ENCODE results near the gene CTDSPL2. TPM values are rescaled to one million over a fixed set of nuclear protein-coding genes. Genes with fewer than 3 reads are reported as not detected.

Gene CTDSPL2
- total RNA-seq, 1 donor from 2014 or later = 41.7 TPM

- H3K9me3 Mint-ChIP-seq (ENCODE audit: low read depth) = no peaks in the 10 kb centered on the region
- H3K27ac Mint-ChIP-seq (ENCODE audit: unreplicated experiment) = no peak overlapping the region
- DNase-seq (ENCODE audit: low spot score) = no peak
- no peak for TF ChIP-seq CTCF (IDR thresholded peaks at IDR 0.05)
- H3K36me3 Mint-ChIP-seq (ENCODE audit: low read depth) = peaks cover 15% of the 10 kb centered on the region
- H3K27me3 Mint-ChIP-seq (ENCODE audit: low read depth) = no peaks in the 10 kb centered on the region
- H3K4me1 Mint-ChIP-seq (ENCODE audit: low read depth) = no peaks in the 10 kb centered on the region
- no peak overlapping the region for H3K4me3 Mint-ChIP-seq (ENCODE audit: unreplicated experiment)
These were observed 73.1 kb downstream of the CTDSPL2 start for GRCh38 chr15:44500555-44500954.

GRCh38 chr15:44501768-44502366 is 74.4 kb downstream of the CTDSPL2 start:
- no peaks in the 10 kb centered on the region for H3K9me3 Mint-ChIP-seq (ENCODE audit: low read depth)
- no peaks in the 10 kb centered on the region for H3K4me1 Mint-ChIP-seq (ENCODE audit: low read depth)
- H3K4me3 Mint-ChIP-seq (ENCODE audit: unreplicated experiment) = no peak overlapping the region

GRCh38 chr15:44516436-44516835 is 89.0 kb downstream of the CTDSPL2 start:
- Mint-ChIP-seq H3K36me3 (ENCODE audit: low read depth) (peaks cover 6% of the 10 kb centered on the region), H3K4me3 (ENCODE audit: unreplicated experiment) (no peak overlapping the region), H3K9me3 (ENCODE audit: low read depth) (no peaks in the 10 kb centered on the region), H3K27me3 (ENCODE audit: low read depth) (no peaks in the 10 kb centered on the region), H3K4me1 (ENCODE audit: low read depth) (no peaks in the 10 kb centered on the region), H3K27ac (ENCODE audit: unreplicated experiment) (no peak overlapping the region)
- no peak for TF ChIP-seq CTCF (IDR thresholded peaks at IDR 0.05)
- DNase-seq (ENCODE audit: low spot score) = no peak

More at GRCh38 chr15:44501768-44502366, 74.4 kb downstream of the CTDSPL2 start:
- Mint-ChIP-seq H3K27me3 (ENCODE audit: low read depth) (no peaks in the 10 kb centered on the region), H3K27ac (ENCODE audit: unreplicated experiment) (no peak overlapping the region), H3K36me3 (ENCODE audit: low read depth) (peaks cover 13% of the 10 kb centered on the region)
- peak; percentile 91 for TF ChIP-seq CTCF (IDR thresholded peaks at IDR 0.05)
- DNase-seq (ENCODE audit: low spot score) = no peak

- DNase-seq (ENCODE audit: low spot score) = no peak
- peaks cover 7% of the 10 kb centered on the region for H3K4me1 Mint-ChIP-seq (ENCODE audit: low read depth)
- no peak for TF ChIP-seq CTCF (IDR thresholded peaks at IDR 0.05)
- H3K27ac Mint-ChIP-seq (ENCODE audit: unreplicated experiment) = no peak overlapping the region
- no peak overlapping the region for H3K4me3 Mint-ChIP-seq (ENCODE audit: unreplicated experiment)
- no peaks in the 10 kb centered on the region for H3K9me3 Mint-ChIP-seq (ENCODE audit: low read depth)
- H3K27me3 Mint-ChIP-seq (ENCODE audit: low read depth) = no peaks in the 10 kb centered on the region
- peaks cover 8% of the 10 kb centered on the region for H3K36me3 Mint-ChIP-seq (ENCODE audit: low read depth)
These were observed 92.1 kb downstream of the CTDSPL2 start for GRCh38 chr15:44519537-44519936.

- no peak overlapping the region for H3K4me3 Mint-ChIP-seq (ENCODE audit: unreplicated experiment)
- no peak for DNase-seq (ENCODE audit: low spot score)
- H3K4me1 Mint-ChIP-seq (ENCODE audit: low read depth) = peaks cover 10% of the 10 kb centered on the region
- no peak overlapping the region for H3K27ac Mint-ChIP-seq (ENCODE audit: unreplicated experiment)
- TF ChIP-seq CTCF (IDR thresholded peaks at IDR 0.05) = no peak
- peaks cover 6% of the 10 kb centered on the region for H3K36me3 Mint-ChIP-seq (ENCODE audit: low read depth)
- H3K27me3 Mint-ChIP-seq (ENCODE audit: low read depth) = no peaks in the 10 kb centered on the region
- H3K9me3 Mint-ChIP-seq (ENCODE audit: low read depth) = no peaks in the 10 kb centered on the region
These were observed 97.6 kb downstream of the CTDSPL2 start for GRCh38 chr15:44525018-44525417.
